Measurements from ENCODE around the gene HIF1AN. TPM values are rescaled to one million over a fixed set of nuclear protein-coding genes. Genes with fewer than 3 reads are reported as not detected.

HIF1AN gene
- total RNA-seq, 3 donors from 2014 or later, result 11.4 to 20.6 (median 15.4) TPM

DNA sequence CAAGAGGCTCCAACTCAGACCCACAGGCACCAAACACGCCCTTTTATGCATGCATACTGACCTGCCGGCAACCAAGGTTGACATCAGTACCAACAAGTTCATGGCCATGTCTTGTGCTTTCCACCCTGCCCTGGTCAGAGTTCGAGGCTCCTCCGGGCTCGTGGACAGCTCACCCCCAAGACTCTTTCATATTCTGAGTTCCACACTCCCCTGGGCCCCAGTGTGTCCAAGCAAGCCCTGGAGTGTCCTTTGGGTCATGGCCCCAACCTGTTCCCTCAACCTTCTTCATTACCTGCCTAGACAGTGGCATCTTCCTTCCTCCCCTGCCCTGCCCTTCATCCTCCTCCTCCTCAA, 40.5 kb downstream of the HIF1AN start:
- no peak for DNase-seq (ENCODE audit: low spot score in 2 of 2)

GRCh38 chr10:100579261-100580090, 43.7 kb downstream of the HIF1AN start:
- Histone ChIP-seq H3K4me1 (no peaks in the 10 kb centered on the region), H3K36me3 (no peaks in the 10 kb centered on the region), H3K4me3 (no peak overlapping the region), H3K27me3 (peaks cover 0 to 21% of the 10 kb centered on the region in 2 donors), H3K27ac (no peak overlapping the region), H3K9me3 (no peaks in the 10 kb centered on the region)
- intact Hi-C loops (cut with DNase I; ENCODE audit: low total_unique reads), result no loop called here
- no peak for TF ChIP-seq POLR2A (IDR thresholded peaks at IDR 0.05)
- TF ChIP-seq POLR2AphosphoS5 (IDR thresholded peaks at IDR 0.05), result no peak
- TF ChIP-seq, protein P1, sequence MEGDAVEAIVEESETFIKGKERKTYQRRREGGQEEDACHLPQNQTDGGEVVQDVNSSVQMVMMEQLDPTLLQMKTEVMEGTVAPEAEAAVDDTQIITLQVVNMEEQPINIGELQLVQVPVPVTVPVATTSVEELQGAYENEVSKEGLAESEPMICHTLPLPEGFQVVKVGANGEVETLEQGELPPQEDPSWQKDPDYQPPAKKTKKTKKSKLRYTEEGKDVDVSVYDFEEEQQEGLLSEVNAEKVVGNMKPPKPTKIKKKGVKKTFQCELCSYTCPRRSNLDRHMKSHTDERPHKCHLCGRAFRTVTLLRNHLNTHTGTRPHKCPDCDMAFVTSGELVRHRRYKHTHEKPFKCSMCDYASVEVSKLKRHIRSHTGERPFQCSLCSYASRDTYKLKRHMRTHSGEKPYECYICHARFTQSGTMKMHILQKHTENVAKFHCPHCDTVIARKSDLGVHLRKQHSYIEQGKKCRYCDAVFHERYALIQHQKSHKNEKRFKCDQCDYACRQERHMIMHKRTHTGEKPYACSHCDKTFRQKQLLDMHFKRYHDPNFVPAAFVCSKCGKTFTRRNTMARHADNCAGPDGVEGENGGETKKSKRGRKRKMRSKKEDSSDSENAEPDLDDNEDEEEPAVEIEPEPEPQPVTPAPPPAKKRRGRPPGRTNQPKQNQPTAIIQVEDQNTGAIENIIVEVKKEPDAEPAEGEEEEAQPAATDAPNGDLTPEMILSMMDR (IDR thresholded peaks at IDR 0.05), result no peak
- no peak for DNase-seq (ENCODE audit: low spot score in 2 of 2)

More for the DNA sequence above, 40.5 kb downstream of the HIF1AN start:
- TF ChIP-seq POLR2AphosphoS5 (IDR thresholded peaks at IDR 0.05) (no peak), POLR2A (IDR thresholded peaks at IDR 0.05) (no peak)
- TF ChIP-seq, protein P1 (IDR thresholded peaks at IDR 0.05), result no peak
- Histone ChIP-seq H3K4me3 (no peak overlapping the region), H3K27me3 (peaks cover 0 to 24% of the 10 kb centered on the region in 2 donors), H3K9me3 (no peaks in the 10 kb centered on the region), H3K27ac (no peak overlapping the region), H3K4me1 (no peaks in the 10 kb centered on the region), H3K36me3 (no peaks in the 10 kb centered on the region)
- intact Hi-C loops (cut with DNase I; ENCODE audit: low total_unique reads), result no loop called here

- TF ChIP-seq, protein P1 (IDR thresholded peaks at IDR 0.05), result no peak
- TF ChIP-seq POLR2AphosphoS5 (IDR thresholded peaks at IDR 0.05) (no peak), POLR2A (IDR thresholded peaks at IDR 0.05) (no peak)
- Histone ChIP-seq H3K27me3 (peaks cover 0 to 19% of the 10 kb centered on the region in 2 donors), H3K27ac (no peak overlapping the region), H3K36me3 (no peaks in the 10 kb centered on the region), H3K9me3 (no peaks in the 10 kb centered on the region), H3K4me3 (no peak overlapping the region), H3K4me1 (no peaks in the 10 kb centered on the region)
- intact Hi-C loops (cut with DNase I; ENCODE audit: low total_unique reads), result no loop called here
- no peak for DNase-seq (ENCODE audit: low spot score in 2 of 2)
These were observed 51.2 kb downstream of the HIF1AN start for GRCh38 chr10:100586959-100587358.

- Histone ChIP-seq H3K9me3 (no peaks in the 10 kb centered on the region), H3K36me3 (no peaks in the 10 kb centered on the region), H3K27me3 (peaks cover 0 to 10% of the 10 kb centered on the region in 2 donors), H3K4me1 (no peaks in the 10 kb centered on the region), H3K27ac (no peak overlapping the region), H3K4me3 (no peak overlapping the region)
- no peak for DNase-seq (ENCODE audit: low spot score in 2 of 2)
- TF ChIP-seq POLR2A (IDR thresholded peaks at IDR 0.05) (no peak), POLR2AphosphoS5 (IDR thresholded peaks at IDR 0.05) (no peak)
- TF ChIP-seq, protein P1 (IDR thresholded peaks at IDR 0.05), result no peak
- intact Hi-C loops (cut with DNase I; ENCODE audit: low total_unique reads), result no loop called here
These were observed 62.4 kb downstream of the HIF1AN start for GRCh38 chr10:100598166-100598565.

- DNase-seq (ENCODE audit: low spot score in 2 of 2), result no peak
- H3K9me3 ChIP-seq, result no peaks in the 10 kb centered on the region
- peaks cover 0 to 10% of the 10 kb centered on the region in 2 donors for H3K27me3 ChIP-seq
- intact Hi-C loops (cut with DNase I; ENCODE audit: low total_unique reads), result no loop called here
- no peak overlapping the region for H3K4me3 ChIP-seq
- no peak overlapping the region for H3K27ac ChIP-seq
- H3K4me1 ChIP-seq, result no peaks in the 10 kb centered on the region
- TF ChIP-seq, protein P1 (IDR thresholded peaks at IDR 0.05), result no peak
- no peak for TF ChIP-seq POLR2A (IDR thresholded peaks at IDR 0.05)
- TF ChIP-seq POLR2AphosphoS5 (IDR thresholded peaks at IDR 0.05), result no peak
- H3K36me3 ChIP-seq, result no peaks in the 10 kb centered on the region
These were observed 64.5 kb downstream of the HIF1AN start for GRCh38 chr10:100600218-100600617.

All from breast epithelium (tissue), 4 donors.